SK-N-SH treated with all-trans-retinoic acid at 6 μM for 48 hours (cell line): ENCODE measurements around the gene COL8A2.

Source experiments
- ATAC-seq: fragments of 200-7000 bp; cut with Tn5 transposase; 3 replicates; pipeline ENCODE4 v1.9.1; 2020; ENCODE audit warnings: mild to moderate bottlenecking, moderate library complexity
- ARNTL ChIP-seq: fragments of 450-650 bp; formaldehyde crosslinking; IDR thresholded peaks from 2 replicates; pipeline ENCODE4 v1.5.0; 2020; ENCODE audit warnings: low read depth, mild to moderate bottlenecking, moderate library complexity, borderline replicate concordance
- BACH2 ChIP-seq: fragments of 250-450 bp; sonication (Bioruptor Pico); IDR thresholded peaks from 2 replicates; pipeline ENCODE4 v1.9.0; 2021; ENCODE audit warnings: mild to moderate bottlenecking, borderline replicate concordance
- ESRRG ChIP-seq: fragments of 250-450 bp; sonication (Bioruptor Pico); IDR thresholded peaks from 2 replicates; pipeline ENCODE4 v1.6.1; 2021; ENCODE audit warnings: mild to moderate bottlenecking
- GLIS3 ChIP-seq: fragments of 250-450 bp; sonication (Bioruptor Pico); IDR thresholded peaks from 2 replicates; pipeline ENCODE4 v1.5.0; 2020; ENCODE audit warnings: mild to moderate bottlenecking, moderate library complexity
- OSR1 ChIP-seq: fragments of 250-450 bp; sonication (Bioruptor Pico); IDR thresholded peaks from 2 replicates; pipeline ENCODE4 v1.8.0; 2022; ENCODE audit warnings: moderate library complexity, mild to moderate bottlenecking, inconsistent platforms
- PATZ1 ChIP-seq: fragments of 250-450 bp; sonication (Bioruptor Pico); IDR thresholded peaks from 2 replicates; pipeline ENCODE4 v1.8.0; 2020; ENCODE audit warnings: mild to moderate bottlenecking, moderate library complexity, borderline replicate concordance
- PPARA ChIP-seq: fragments of 250-450 bp; sonication (Bioruptor Pico); IDR thresholded peaks from 2 replicates; pipeline ENCODE4 v1.5.0; 2020; ENCODE audit warnings: mild to moderate bottlenecking, borderline replicate concordance
- RARB ChIP-seq: fragments of 250-450 bp; sonication (Bioruptor Pico); IDR thresholded peaks from 2 replicates; pipeline ENCODE4 v1.8.0; 2021; ENCODE audit warnings: mild to moderate bottlenecking, moderate library complexity
- SNAI2 ChIP-seq: fragments of 250-450 bp; sonication (Bioruptor Pico); IDR thresholded peaks from 2 replicates; pipeline ENCODE4 v1.5.0; 2020; ENCODE audit warnings: mild to moderate bottlenecking, moderate library complexity
- TCF4 ChIP-seq: fragments of 250-450 bp; sonication (Bioruptor Pico); IDR thresholded peaks from 2 replicates; pipeline ENCODE4 v1.8.0; 2021; ENCODE audit warnings: mild to moderate bottlenecking, moderate library complexity, borderline replicate concordance
- TOX ChIP-seq: fragments of 250-450 bp; sonication (Bioruptor Pico); IDR thresholded peaks from 2 replicates; pipeline ENCODE4 v1.8.0; 2021; ENCODE audit warnings: mild to moderate bottlenecking, moderate library complexity, borderline replicate concordance
- TSHZ2 ChIP-seq: fragments of 250-450 bp; sonication (Bioruptor Pico); IDR thresholded peaks from 2 replicates; pipeline ENCODE4 v1.5.0; 2020; ENCODE audit warnings: mild to moderate bottlenecking, moderate library complexity
- ZC3H10 ChIP-seq: fragments of 250-450 bp; sonication (Bioruptor Pico); IDR thresholded peaks from 2 replicates; pipeline ENCODE4 v1.5.1; 2021; ENCODE audit warnings: mild to moderate bottlenecking, moderate library complexity
- ZFP3 ChIP-seq: fragments of 250-450 bp; sonication (Bioruptor Pico); IDR thresholded peaks from 2 replicates; pipeline ENCODE4 v1.5.0; 2020; ENCODE audit warnings: mild to moderate bottlenecking, moderate library complexity
- ZFP30 ChIP-seq: fragments of 450-650 bp; formaldehyde crosslinking; IDR thresholded peaks from 2 replicates; pipeline ENCODE4 v1.5.0; 2022; ENCODE audit warnings: mild to moderate bottlenecking, moderate library complexity
- ZNF565 ChIP-seq: fragments of 450-650 bp; formaldehyde crosslinking; conservative IDR thresholded peaks from 2 replicates; pipeline ENCODE4 v1.5.0; 2020; ENCODE audit warnings: low read depth, mild to moderate bottlenecking, moderate library complexity
- ZNF70 ChIP-seq: fragments of 450-650 bp; formaldehyde crosslinking; IDR thresholded peaks from 2 replicates; pipeline ENCODE4 v1.5.0; 2020; ENCODE audit warnings: mild to moderate bottlenecking, moderate library complexity
- ZNF8 ChIP-seq: fragments of 450-650 bp; formaldehyde crosslinking; IDR thresholded peaks from 2 replicates; pipeline ENCODE4 v1.5.0; 2020; ENCODE audit warnings: mild to moderate bottlenecking, moderate library complexity
- TF ChIP-seq, protein P1 (sequence below): fragments of 250-450 bp; sonication (Bioruptor Pico); IDR thresholded peaks from 2 replicates; pipeline ENCODE4 v1.5.1; 2020; ENCODE audit warnings: low read depth, mild to moderate bottlenecking, moderate library complexity

Gene COL8A2

DNA sequence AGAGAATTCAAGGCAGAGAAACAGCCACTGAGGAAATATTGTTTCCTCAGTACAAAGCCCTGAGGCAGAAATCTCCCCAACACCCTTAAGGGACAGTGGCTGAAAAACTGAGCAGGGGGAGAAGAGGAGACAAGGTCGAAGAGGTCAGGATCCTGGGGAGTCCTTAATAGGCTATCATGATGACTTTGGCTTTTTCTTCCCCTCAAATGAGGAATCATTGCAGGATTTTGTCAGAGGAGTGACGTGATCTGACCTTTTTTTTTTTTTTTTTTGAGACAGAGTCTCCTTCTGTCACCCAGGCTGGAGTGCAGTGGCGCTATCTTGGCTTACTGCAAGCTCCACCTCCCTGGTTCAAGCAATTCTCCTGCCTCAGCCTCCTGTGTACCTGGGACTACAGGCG is 41.1 kb upstream of the COL8A2 start:
- TF ChIP-seq ZNF565 (CRISPR knock-in tag) (no peak), BACH2 (CRISPR knock-in tag) (no peak), SNAI2 (CRISPR knock-in tag) (no peak), ZFP30 (no peak), OSR1 (no peak), ESRRG (CRISPR knock-in tag) (no peak), TSHZ2 (no peak), ZFP3 (no peak), ZNF8 (CRISPR knock-in tag) (no peak), ZC3H10 (CRISPR knock-in tag) (no peak)
- TF ChIP-seq, protein P1, sequence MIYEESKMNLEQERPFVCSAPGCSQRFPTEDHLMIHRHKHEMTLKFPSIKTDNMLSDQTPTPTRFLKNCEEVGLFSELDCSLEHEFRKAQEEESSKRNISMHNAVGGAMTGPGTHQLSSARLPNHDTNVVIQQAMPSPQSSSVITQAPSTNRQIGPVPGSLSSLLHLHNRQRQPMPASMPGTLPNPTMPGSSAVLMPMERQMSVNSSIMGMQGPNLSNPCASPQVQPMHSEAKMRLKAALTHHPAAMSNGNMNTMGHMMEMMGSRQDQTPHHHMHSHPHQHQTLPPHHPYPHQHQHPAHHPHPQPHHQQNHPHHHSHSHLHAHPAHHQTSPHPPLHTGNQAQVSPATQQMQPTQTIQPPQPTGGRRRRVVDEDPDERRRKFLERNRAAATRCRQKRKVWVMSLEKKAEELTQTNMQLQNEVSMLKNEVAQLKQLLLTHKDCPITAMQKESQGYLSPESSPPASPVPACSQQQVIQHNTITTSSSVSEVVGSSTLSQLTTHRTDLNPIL (CRISPR knock-in tag) = no peak
- no peak for ATAC-seq

GRCh38 chr1:36165145-36165544 is 40.1 kb upstream of the COL8A2 start:
- ATAC-seq = no peak
- TF ChIP-seq ARNTL (CRISPR knock-in tag) = no peak
- no peak for TF ChIP-seq ZFP3
- TF ChIP-seq ZNF565 (CRISPR knock-in tag) = no peak
- no peak for TF ChIP-seq ZFP30

DNA sequence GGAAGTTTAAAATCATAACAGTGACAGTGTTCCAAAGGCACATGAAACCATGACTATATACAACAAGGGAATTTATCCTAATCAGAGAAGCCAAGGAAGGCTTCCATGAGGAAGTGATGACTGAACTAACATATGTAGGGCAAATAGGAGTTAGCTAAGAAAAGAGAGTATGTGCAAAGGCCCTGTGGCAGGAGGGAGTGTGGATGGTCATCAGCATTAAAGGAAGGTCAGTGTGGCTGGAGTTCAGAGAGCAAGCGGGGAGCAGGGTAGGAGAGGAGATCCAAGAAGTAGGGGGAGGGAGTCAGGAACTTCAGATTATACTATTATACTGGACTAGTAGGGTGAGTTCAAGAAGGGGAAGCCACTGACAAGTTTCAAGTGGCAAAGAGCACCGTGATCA is 39.3 kb upstream of the COL8A2 start:
- TF ChIP-seq ZFP3 (peak; percentile 72; the same call in 1 of the 2 replicates), TOX (CRISPR knock-in tag) (no peak), BACH2 (CRISPR knock-in tag) (no peak), TCF4 (CRISPR knock-in tag) (no peak)
- no peak for ATAC-seq

DNA sequence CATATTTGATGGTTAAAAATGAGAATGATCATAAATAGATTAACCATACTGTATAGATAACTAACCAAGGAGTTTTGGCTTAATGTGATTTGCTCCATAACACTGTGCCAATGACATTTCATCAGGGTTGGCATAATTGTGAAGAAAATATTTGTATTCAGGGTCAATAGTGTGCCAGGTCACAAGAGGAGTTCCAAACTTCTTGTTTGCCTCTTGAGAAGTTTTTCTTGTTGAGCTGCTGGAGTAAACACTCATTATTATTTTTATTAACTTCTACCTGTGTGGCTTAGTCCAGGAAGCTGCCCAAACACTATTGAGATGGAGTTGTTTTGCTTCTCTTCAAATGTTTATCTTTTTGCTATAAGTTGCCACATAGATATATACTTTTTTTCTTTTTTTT is 38.4 kb upstream of the COL8A2 start:
- no peak for ATAC-seq
- TF ChIP-seq RARB (CRISPR knock-in tag) (no peak), ZFP30 (no peak), ZNF70 (CRISPR knock-in tag) (no peak)

- ATAC-seq = no peak
- TF ChIP-seq ZNF70 (CRISPR knock-in tag) (no peak), OSR1 (no peak), ARNTL (CRISPR knock-in tag) (no peak), TOX (CRISPR knock-in tag) (no peak), ZC3H10 (CRISPR knock-in tag) (no peak), PPARA (no peak), ZNF8 (CRISPR knock-in tag) (no peak), GLIS3 (no peak), SNAI2 (CRISPR knock-in tag) (no peak), PATZ1 (no peak), RARB (CRISPR knock-in tag) (no peak), TCF4 (CRISPR knock-in tag) (no peak)
Observed at GRCh38 chr1:36162680-36163239, 37.7 kb upstream of the COL8A2 start.
